Type B pancreatic cell (in vitro differentiated cells): ENCODE measurements around the gene GFAP. TPM values are rescaled to one million over a fixed set of nuclear protein-coding genes. Genes with fewer than 3 reads are reported as not detected.

Experiments
- DNase-seq: peaks from one replicate; pipeline ENCODE4 v3.0.0; 2021; ENCODE audit warnings: mixed read lengths; ENCODE audit not compliant: unreplicated experiment; ENCODE audit errors: extremely low spot score
- H3K27ac Mint-ChIP-seq: 2 replicates; pipeline ENCODE4 v1.8.0; 2021; ENCODE audit warnings: mild to moderate bottlenecking, mixed read lengths
- H3K27me3 Mint-ChIP-seq: 2 replicates; pipeline ENCODE4 v1.8.0; 2021; ENCODE audit warnings: mixed read lengths
- H3K36me3 Mint-ChIP-seq: 2 replicates; pipeline ENCODE4 v1.8.0; 2021; ENCODE audit warnings: mixed read lengths
- H3K4me1 Mint-ChIP-seq: one replicate; pipeline ENCODE4 v1.8.0; 2021; ENCODE audit warnings: mixed read lengths; ENCODE audit not compliant: unreplicated experiment
- H3K4me3 Mint-ChIP-seq: 2 replicates; pipeline ENCODE4 v1.8.0; 2021; ENCODE audit warnings: mild to moderate bottlenecking, mixed read lengths
- H3K9me3 Mint-ChIP-seq: 2 replicates; pipeline ENCODE4 v1.8.0; 2021; ENCODE audit warnings: mixed read lengths
- total RNA-seq: library from RNA; stranded (reverse); gene quantifications from 2 replicates; pipeline ENCODE4 v1.2.1, GENCODE V29; 2021; ENCODE audit warnings: low replicate concordance
- TF ChIP-seq, protein P1 (sequence below): fragments of 200-600 bp; sonication (generic); conservative IDR thresholded peaks from 2 replicates; pipeline ENCODE4 v1.5.0; 2021; ENCODE audit warnings: antibody characterized with exemption, mild to moderate bottlenecking

GFAP gene
- total RNA-seq, 1 donor from 2014 or later = 0.10 TPM

DNA sequence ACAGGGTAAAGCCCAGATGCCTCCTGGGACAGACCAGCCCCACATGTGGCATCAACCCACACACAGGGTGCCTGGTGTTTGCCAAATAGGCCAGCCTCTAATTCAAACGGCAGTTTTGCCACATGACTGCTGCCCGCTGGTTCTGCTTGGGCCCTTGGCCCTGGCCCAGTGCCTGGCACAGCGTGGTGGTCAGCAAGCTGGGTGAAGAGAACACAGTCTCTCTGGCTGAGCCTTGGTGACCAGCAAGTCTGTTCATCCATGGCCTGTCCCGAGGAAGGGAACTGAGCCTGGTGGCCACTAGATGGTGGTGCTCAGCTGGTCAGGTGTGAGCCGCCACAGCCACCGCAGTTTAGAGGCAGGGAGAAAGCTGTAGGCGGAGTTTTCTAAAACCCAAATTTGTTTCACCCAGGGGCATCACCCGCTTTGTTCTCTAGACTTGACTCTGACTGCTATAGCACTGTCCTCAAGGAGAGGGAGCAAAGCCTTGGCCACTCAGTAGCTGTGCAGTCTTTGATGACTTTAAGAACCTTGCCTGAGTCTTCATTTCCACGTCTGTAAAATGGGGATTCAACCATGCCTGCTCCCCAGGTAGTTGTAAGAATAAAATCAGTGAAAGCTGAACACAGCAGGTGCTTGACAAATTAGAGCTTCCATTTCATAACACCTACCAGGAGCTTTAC, 4.7 kb upstream of the GFAP start:
- Mint-ChIP-seq H3K36me3 (no peaks in the 10 kb centered on the region), H3K9me3 (no peaks in the 10 kb centered on the region), H3K4me3 (no peak overlapping the region), H3K27ac (no peak overlapping the region), H3K4me1 (peaks cover 13% of the 10 kb centered on the region), H3K27me3 (peaks cover 34% of the 10 kb centered on the region)
- DNase-seq = no peak
- TF ChIP-seq, protein P1, sequence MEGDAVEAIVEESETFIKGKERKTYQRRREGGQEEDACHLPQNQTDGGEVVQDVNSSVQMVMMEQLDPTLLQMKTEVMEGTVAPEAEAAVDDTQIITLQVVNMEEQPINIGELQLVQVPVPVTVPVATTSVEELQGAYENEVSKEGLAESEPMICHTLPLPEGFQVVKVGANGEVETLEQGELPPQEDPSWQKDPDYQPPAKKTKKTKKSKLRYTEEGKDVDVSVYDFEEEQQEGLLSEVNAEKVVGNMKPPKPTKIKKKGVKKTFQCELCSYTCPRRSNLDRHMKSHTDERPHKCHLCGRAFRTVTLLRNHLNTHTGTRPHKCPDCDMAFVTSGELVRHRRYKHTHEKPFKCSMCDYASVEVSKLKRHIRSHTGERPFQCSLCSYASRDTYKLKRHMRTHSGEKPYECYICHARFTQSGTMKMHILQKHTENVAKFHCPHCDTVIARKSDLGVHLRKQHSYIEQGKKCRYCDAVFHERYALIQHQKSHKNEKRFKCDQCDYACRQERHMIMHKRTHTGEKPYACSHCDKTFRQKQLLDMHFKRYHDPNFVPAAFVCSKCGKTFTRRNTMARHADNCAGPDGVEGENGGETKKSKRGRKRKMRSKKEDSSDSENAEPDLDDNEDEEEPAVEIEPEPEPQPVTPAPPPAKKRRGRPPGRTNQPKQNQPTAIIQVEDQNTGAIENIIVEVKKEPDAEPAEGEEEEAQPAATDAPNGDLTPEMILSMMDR = peak; percentile 84

DNA sequence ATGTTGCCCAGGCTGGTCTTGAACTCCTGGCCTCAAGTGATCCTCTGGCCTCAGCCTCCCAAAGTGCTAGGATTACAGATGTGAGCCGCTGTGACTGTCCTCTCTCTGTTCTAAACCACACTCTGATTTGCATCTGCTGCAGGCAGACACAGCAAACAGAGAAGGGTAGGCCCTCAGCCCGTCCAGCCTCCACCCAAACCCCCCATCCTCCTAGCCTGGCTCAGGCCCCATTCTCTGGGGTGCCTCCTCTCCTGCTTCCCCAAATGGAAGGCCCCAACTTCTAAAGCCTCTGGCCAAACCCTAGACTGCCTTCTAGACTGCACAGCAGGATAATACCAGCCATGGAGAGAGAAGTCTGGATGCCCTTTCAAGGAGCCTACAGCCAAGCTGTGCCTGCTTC, 4.1 kb upstream of the GFAP start:
- H3K9me3 Mint-ChIP-seq = no peaks in the 10 kb centered on the region
- H3K27ac Mint-ChIP-seq = no peak overlapping the region
- H3K4me1 Mint-ChIP-seq = peaks cover 13% of the 10 kb centered on the region
- H3K4me3 Mint-ChIP-seq = no peak overlapping the region
- no peaks in the 10 kb centered on the region for H3K36me3 Mint-ChIP-seq
- TF ChIP-seq, protein P1 = no peak
- H3K27me3 Mint-ChIP-seq = peaks cover 36% of the 10 kb centered on the region
- DNase-seq = no peak

DNA sequence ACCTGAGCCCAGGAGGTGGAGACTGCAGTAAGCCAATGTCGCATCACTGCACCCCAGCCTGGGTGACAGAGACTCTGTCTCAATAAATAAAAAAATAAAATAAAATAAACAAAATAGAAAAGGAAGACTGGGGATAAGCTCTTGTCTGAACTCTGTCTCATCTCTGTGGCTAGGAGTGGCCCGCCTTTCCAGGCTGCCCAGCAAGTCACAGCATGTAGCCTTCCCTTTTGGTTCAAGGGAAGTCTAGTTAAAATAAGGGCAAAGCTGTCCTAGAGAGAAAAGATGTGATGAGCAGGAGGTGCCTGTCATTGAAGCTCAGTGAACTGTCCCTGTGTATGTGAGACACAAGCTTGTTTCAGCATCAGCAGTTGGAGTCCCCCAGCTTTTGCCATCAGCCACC, 2.7 kb upstream of the GFAP start:
- TF ChIP-seq, protein P1 = no peak
- Mint-ChIP-seq H3K4me3 (no peak overlapping the region), H3K36me3 (no peaks in the 10 kb centered on the region), H3K27ac (no peak overlapping the region), H3K27me3 (peaks cover 44% of the 10 kb centered on the region), H3K9me3 (no peaks in the 10 kb centered on the region), H3K4me1 (peaks cover 9% of the 10 kb centered on the region)
- DNase-seq = no peak

DNA sequence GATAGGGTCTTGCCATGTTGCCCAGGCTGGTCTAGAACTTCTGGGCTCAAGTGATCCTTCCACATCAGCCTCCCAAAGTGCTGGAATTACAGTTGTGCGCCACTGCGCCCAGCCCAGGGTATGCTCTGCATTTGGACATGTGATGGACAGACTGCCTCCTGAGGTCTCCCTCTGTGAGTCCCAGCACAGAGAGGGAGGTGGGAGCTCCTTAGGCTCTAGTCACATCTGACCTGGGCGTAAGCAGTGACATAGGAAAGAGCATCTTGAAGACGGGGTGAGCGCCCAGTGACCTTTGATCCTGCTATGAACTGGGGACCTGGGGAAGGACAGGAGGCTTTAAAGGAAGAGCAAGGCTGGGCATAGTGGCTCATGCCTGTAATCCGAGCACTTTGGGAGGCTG, 2.2 kb upstream of the GFAP start:
- Mint-ChIP-seq H3K4me1 (peaks cover 5% of the 10 kb centered on the region), H3K9me3 (no peaks in the 10 kb centered on the region), H3K27ac (no peak overlapping the region), H3K36me3 (no peaks in the 10 kb centered on the region), H3K27me3 (peaks cover 45% of the 10 kb centered on the region), H3K4me3 (no peak overlapping the region)
- no peak for DNase-seq
- TF ChIP-seq, protein P1 = no peak

DNA sequence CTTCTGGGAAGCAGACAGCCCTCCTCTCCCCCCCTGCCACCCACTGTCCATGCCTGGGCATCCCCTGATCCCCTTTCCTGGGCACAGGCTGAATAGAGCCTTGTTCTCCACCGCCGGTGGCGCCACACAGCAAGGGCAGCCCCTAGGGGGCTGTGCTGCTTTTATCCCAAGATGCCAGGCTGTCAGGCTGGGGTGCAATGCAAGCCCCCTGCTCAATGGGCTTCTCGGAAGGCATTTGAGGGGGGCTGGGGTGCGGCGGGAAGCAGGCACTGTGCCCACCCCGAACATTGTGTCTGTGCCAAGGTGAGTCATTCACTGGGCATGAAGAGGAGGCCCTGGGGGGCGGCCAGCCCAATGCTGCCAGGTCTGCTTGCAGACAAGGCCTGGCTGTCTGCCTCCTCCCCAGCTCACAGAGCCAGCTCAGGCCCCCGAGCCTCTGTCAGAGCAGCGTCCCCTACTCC, 1.5 kb upstream of the GFAP start:
- H3K4me1 Mint-ChIP-seq = peaks cover 5% of the 10 kb centered on the region
- no peak overlapping the region for H3K27ac Mint-ChIP-seq
- TF ChIP-seq, protein P1 = no peak
- DNase-seq = no peak
- no peaks in the 10 kb centered on the region for H3K36me3 Mint-ChIP-seq
- H3K27me3 Mint-ChIP-seq = peaks cover 50% of the 10 kb centered on the region
- no peak overlapping the region for H3K4me3 Mint-ChIP-seq
- H3K9me3 Mint-ChIP-seq = no peaks in the 10 kb centered on the region
